ENCODE results near the gene ABR.

ABR gene

GRCh38 chr17:1166276-1166675 is 13.5 kb downstream of the ABR start:
- no peak for DNase-seq
- Histone ChIP-seq H3K27ac (ENCODE audit: insufficient read depth in 1 of 2, low read depth in 1 of 2, low read length in 2 of 2, poor library complexity in 1 of 2, severe bottlenecking in 2 of 2) (no peak overlapping the region), H3K9me3 (ENCODE audit: control extremely low read depth in 1 of 5, control insufficient read depth in 4 of 5, insufficient read depth in 2 of 5, low read depth in 1 of 5, low read length in 4 of 5) (no peaks in the 10 kb centered on the region), H3K36me3 (ENCODE audit: control insufficient read depth in 4 of 4, insufficient read depth in 4 of 4, low read length in 3 of 4) (no peaks in the 10 kb centered on the region), H3K4me1 (ENCODE audit: control extremely low read depth in 1 of 4, control insufficient read depth in 4 of 4, insufficient read depth in 4 of 4, low read length in 3 of 4) (peaks cover 0 to 22% (median 8%) of the 10 kb centered on the region in 4 experiments), H3K27me3 (replicated peaks in 2 of 5; ENCODE audit: control insufficient read depth in 4 of 5, insufficient read depth in 5 of 5, low read length in 4 of 5) (no peaks in the 10 kb centered on the region), H3K4me3 (ENCODE audit: control insufficient read depth in 1 of 7, extremely low read depth in 1 of 7, insufficient read depth in 4 of 7, low read depth in 2 of 7, low read length in 6 of 7) (no peak overlapping the region)
- ChIA-PET POLR2A (no interaction called here), CTCF (interaction anchor here (1.8 to 2.4 kb wide), 2 partner anchors 11 to 21 kb away, joined by 5 to 11 read pairs; no protein-coding TSS in a partner anchor)
- 94% methylated on average over 11 of the region's 11 CpGs for WGBS (ENCODE audit: insufficient coverage)

- Histone ChIP-seq H3K27ac (ENCODE audit: insufficient read depth in 1 of 2, low read depth in 1 of 2, low read length in 2 of 2, poor library complexity in 1 of 2, severe bottlenecking in 2 of 2) (no peak overlapping the region), H3K27me3 (replicated peaks in 2 of 5; ENCODE audit: control insufficient read depth in 4 of 5, insufficient read depth in 5 of 5, low read length in 4 of 5) (no peaks in the 10 kb centered on the region), H3K4me1 (ENCODE audit: control extremely low read depth in 1 of 4, control insufficient read depth in 4 of 4, insufficient read depth in 4 of 4, low read length in 3 of 4) (peaks cover 0 to 22% (median 8%) of the 10 kb centered on the region in 4 experiments), H3K36me3 (ENCODE audit: control insufficient read depth in 4 of 4, insufficient read depth in 4 of 4, low read length in 3 of 4) (no peaks in the 10 kb centered on the region), H3K9me3 (ENCODE audit: control extremely low read depth in 1 of 5, control insufficient read depth in 4 of 5, insufficient read depth in 2 of 5, low read depth in 1 of 5, low read length in 4 of 5) (no peaks in the 10 kb centered on the region), H3K4me3 (ENCODE audit: control insufficient read depth in 1 of 7, extremely low read depth in 1 of 7, insufficient read depth in 4 of 7, low read depth in 2 of 7, low read length in 6 of 7) (no peak overlapping the region)
- WGBS (ENCODE audit: insufficient coverage) = 92% methylated on average over 6 of the region's 19 CpGs
- ChIA-PET CTCF (interaction anchor here (1.2 to 2.4 kb wide), 5 partner anchors 11 to 62 kb away, joined by 3 to 11 read pairs (median 4); no protein-coding TSS in a partner anchor), POLR2A (no interaction called here)
- DNase-seq = no peak
These were observed 13.9 kb downstream of the ABR start for GRCh38 chr17:1165836-1166235.

GRCh38 chr17:1164935-1165556 is 14.7 kb downstream of the ABR start:
- Histone ChIP-seq H3K27ac (ENCODE audit: insufficient read depth in 1 of 2, low read depth in 1 of 2, low read length in 2 of 2, poor library complexity in 1 of 2, severe bottlenecking in 2 of 2) (no peak overlapping the region), H3K27me3 (replicated peaks in 2 of 5; ENCODE audit: control insufficient read depth in 4 of 5, insufficient read depth in 5 of 5, low read length in 4 of 5) (no peaks in the 10 kb centered on the region), H3K9me3 (ENCODE audit: control extremely low read depth in 1 of 5, control insufficient read depth in 4 of 5, insufficient read depth in 2 of 5, low read depth in 1 of 5, low read length in 4 of 5) (no peaks in the 10 kb centered on the region), H3K36me3 (ENCODE audit: control insufficient read depth in 4 of 4, insufficient read depth in 4 of 4, low read length in 3 of 4) (no peaks in the 10 kb centered on the region), H3K4me1 (ENCODE audit: control extremely low read depth in 1 of 4, control insufficient read depth in 4 of 4, insufficient read depth in 4 of 4, low read length in 3 of 4) (peaks cover 0 to 22% (median 8%) of the 10 kb centered on the region in 4 experiments), H3K4me3 (ENCODE audit: control insufficient read depth in 1 of 7, extremely low read depth in 1 of 7, insufficient read depth in 4 of 7, low read depth in 2 of 7, low read length in 6 of 7) (peak overlapping the region in 2 of 7 experiments; percentile 11 to 19)
- POLR2A ChIA-PET = no interaction called here
- WGBS (ENCODE audit: insufficient coverage) = 9% methylated on average over 8 of the region's 12 CpGs
- CTCF ChIA-PET = interaction anchor here (0.7 to 2.4 kb wide), 13 partner anchors 13 to 93 kb away, joined by 3 to 11 read pairs (median 3); no protein-coding TSS in a partner anchor
- peak in 1 of 3 donors; percentile 23 for DNase-seq

- POLR2A ChIA-PET = no interaction called here
- Histone ChIP-seq H3K9me3 (ENCODE audit: control extremely low read depth in 1 of 5, control insufficient read depth in 4 of 5, insufficient read depth in 2 of 5, low read depth in 1 of 5, low read length in 4 of 5) (no peaks in the 10 kb centered on the region), H3K27ac (ENCODE audit: insufficient read depth in 1 of 2, low read depth in 1 of 2, low read length in 2 of 2, poor library complexity in 1 of 2, severe bottlenecking in 2 of 2) (no peak overlapping the region), H3K36me3 (ENCODE audit: control insufficient read depth in 4 of 4, insufficient read depth in 4 of 4, low read length in 3 of 4) (peaks cover 0 to 3% (median 0%) of the 10 kb centered on the region in 4 experiments), H3K27me3 (replicated peaks in 2 of 5; ENCODE audit: control insufficient read depth in 4 of 5, insufficient read depth in 5 of 5, low read length in 4 of 5) (no peaks in the 10 kb centered on the region), H3K4me1 (ENCODE audit: control extremely low read depth in 1 of 4, control insufficient read depth in 4 of 4, insufficient read depth in 4 of 4, low read length in 3 of 4) (peaks cover 0 to 7% (median 6%) of the 10 kb centered on the region in 4 experiments), H3K4me3 (ENCODE audit: control insufficient read depth in 1 of 7, extremely low read depth in 1 of 7, insufficient read depth in 4 of 7, low read depth in 2 of 7, low read length in 6 of 7) (no peak overlapping the region)
- WGBS (ENCODE audit: insufficient coverage) = 96% methylated on average over 15 of the region's 16 CpGs
- no peak for DNase-seq
- CTCF ChIA-PET = interaction anchor here (1.2 kb wide), 1 partner anchor 26 kb away, joined by 6 read pairs; no protein-coding TSS in a partner anchor
These were observed 17.5 kb downstream of the ABR start for GRCh38 chr17:1162116-1162855.

GRCh38 chr17:1160591-1161390 is 19.0 kb downstream of the ABR start:
- WGBS (ENCODE audit: insufficient coverage) = 98% methylated on average over 29 of the region's 32 CpGs
- H3K4me3 ChIP-seq (ENCODE audit: control insufficient read depth in 1 of 7, extremely low read depth in 1 of 7, insufficient read depth in 4 of 7, low read depth in 2 of 7, low read length in 6 of 7) = no peak overlapping the region
- H3K36me3 ChIP-seq (ENCODE audit: control insufficient read depth in 4 of 4, insufficient read depth in 4 of 4, low read length in 3 of 4) = peaks cover 0 to 3% (median 0%) of the 10 kb centered on the region in 4 experiments
- DNase-seq = no peak
- ChIA-PET POLR2A (no interaction called here), CTCF (interaction anchor here (1.0 kb wide), 1 partner anchor 11 kb away, joined by 3 read pairs; no protein-coding TSS in a partner anchor)
- no peak overlapping the region for H3K27ac ChIP-seq (ENCODE audit: insufficient read depth in 1 of 2, low read depth in 1 of 2, low read length in 2 of 2, poor library complexity in 1 of 2, severe bottlenecking in 2 of 2)
- H3K9me3 ChIP-seq (ENCODE audit: control extremely low read depth in 1 of 5, control insufficient read depth in 4 of 5, insufficient read depth in 2 of 5, low read depth in 1 of 5, low read length in 4 of 5) = no peaks in the 10 kb centered on the region
- H3K4me1 ChIP-seq (ENCODE audit: control extremely low read depth in 1 of 4, control insufficient read depth in 4 of 4, insufficient read depth in 4 of 4, low read length in 3 of 4) = peaks cover 0 to 7% (median 6%) of the 10 kb centered on the region in 4 experiments
- no peaks in the 10 kb centered on the region for H3K27me3 ChIP-seq (replicated peaks in 2 of 5; ENCODE audit: control insufficient read depth in 4 of 5, insufficient read depth in 5 of 5, low read length in 4 of 5)

GRCh38 chr17:1159431-1160180 is 20.2 kb downstream of the ABR start:
- WGBS (ENCODE audit: insufficient coverage) = 93% methylated on average over 20 of the region's 28 CpGs
- H3K4me1 ChIP-seq (ENCODE audit: control extremely low read depth in 1 of 4, control insufficient read depth in 4 of 4, insufficient read depth in 4 of 4, low read length in 3 of 4) = peaks cover 0 to 1% (median 0%) of the 10 kb centered on the region in 4 experiments
- H3K4me3 ChIP-seq (ENCODE audit: control insufficient read depth in 1 of 7, extremely low read depth in 1 of 7, insufficient read depth in 4 of 7, low read depth in 2 of 7, low read length in 6 of 7) = no peak overlapping the region
- no peaks in the 10 kb centered on the region for H3K9me3 ChIP-seq (ENCODE audit: control extremely low read depth in 1 of 5, control insufficient read depth in 4 of 5, insufficient read depth in 2 of 5, low read depth in 1 of 5, low read length in 4 of 5)
- H3K27ac ChIP-seq (ENCODE audit: insufficient read depth in 1 of 2, low read depth in 1 of 2, low read length in 2 of 2, poor library complexity in 1 of 2, severe bottlenecking in 2 of 2) = no peak overlapping the region
- CTCF ChIA-PET = interaction anchor here (1.0 kb wide), 1 partner anchor 13 kb away, joined by 3 read pairs; no protein-coding TSS in a partner anchor
- POLR2A ChIA-PET = no interaction called here
- H3K36me3 ChIP-seq (ENCODE audit: control insufficient read depth in 4 of 4, insufficient read depth in 4 of 4, low read length in 3 of 4) = peaks cover 0 to 3% (median 0%) of the 10 kb centered on the region in 4 experiments
- no peaks in the 10 kb centered on the region for H3K27me3 ChIP-seq (replicated peaks in 2 of 5; ENCODE audit: control insufficient read depth in 4 of 5, insufficient read depth in 5 of 5, low read length in 4 of 5)
- DNase-seq = no peak
